Stimulated activated CD4-positive, alpha-beta T cell treated with anti-CD3 and anti-CD28 coated beads, TNF-alpha, amount 100 ng/mL, for 4 hours (primary cell): ENCODE data around the gene FNIP2.

Experiments
- DNase-seq, 3 experiments: peaks; one replicate each; pipeline ENCODE4 v3.0.0-alpha.2; 2020; ENCODE audit warnings: low read depth in 3 of 3

Gene FNIP2

GRCh38 chr4:158836828-158837449, 68.1 kb downstream of the FNIP2 start:
- DNase-seq = no peak

GRCh38 chr4:158837527-158838141, 68.8 kb downstream of the FNIP2 start:
- DNase-seq = no peak

- DNase-seq = no peak
Measured at GRCh38 chr4:158840131-158840530, 71.3 kb downstream of the FNIP2 start.

- DNase-seq = no peak
Measured at GRCh38 chr4:158841540-158841939, 72.7 kb downstream of the FNIP2 start.

- no peak for DNase-seq
Measured at GRCh38 chr4:158845311-158846041, 76.7 kb downstream of the FNIP2 start.

GRCh38 chr4:158847535-158847934, 78.7 kb downstream of the FNIP2 start:
- DNase-seq = no peak

- no peak for DNase-seq
Measured at GRCh38 chr4:158849681-158850080, 80.9 kb downstream of the FNIP2 start.

- no peak for DNase-seq
Measured at GRCh38 chr4:158850371-158850770, 81.5 kb downstream of the FNIP2 start.

GRCh38 chr4:158850800-158851644, 82.2 kb downstream of the FNIP2 start:
- DNase-seq = no peak

- DNase-seq = no peak
Measured at GRCh38 chr4:158854236-158854635, 85.4 kb downstream of the FNIP2 start.

GRCh38 chr4:158856852-158857251, 88.0 kb downstream of the FNIP2 start:
- no peak for DNase-seq

GRCh38 chr4:158857951-158858350, 89.1 kb downstream of the FNIP2 start:
- no peak for DNase-seq

GRCh38 chr4:158858410-158859199, 89.8 kb downstream of the FNIP2 start:
- no peak for DNase-seq

GRCh38 chr4:158859661-158860060, 90.8 kb downstream of the FNIP2 start:
- DNase-seq = no peak

GRCh38 chr4:158860856-158861255, 92.0 kb downstream of the FNIP2 start:
- DNase-seq = no peak

GRCh38 chr4:158861281-158861680, 92.5 kb downstream of the FNIP2 start:
- DNase-seq = no peak

GRCh38 chr4:158861766-158862165, 92.9 kb downstream of the FNIP2 start:
- no peak for DNase-seq

GRCh38 chr4:158863296-158863695, 94.5 kb downstream of the FNIP2 start:
- DNase-seq = no peak

GRCh38 chr4:158865520-158866177, 96.8 kb downstream of the FNIP2 start:
- no peak for DNase-seq

- DNase-seq = no peak
Measured at GRCh38 chr4:158869001-158869400, 100.2 kb downstream of the FNIP2 start.

- DNase-seq = no peak
Measured at GRCh38 chr4:158869761-158870160, 100.9 kb downstream of the FNIP2 start.
